Measurements from ENCODE around the gene PCDHB11. TPM values are rescaled to one million over a fixed set of nuclear protein-coding genes. Genes with fewer than 3 reads are reported as not detected.
"Not testable (repeated sequence)": the region's sequence is repeated elsewhere in the genome, so short reads cannot be mapped to it uniquely, and the experiment has no call there.

The PCDHB11 gene
- total RNA-seq, 1 donor from 2014 or later, result 2.0 TPM

DNA sequence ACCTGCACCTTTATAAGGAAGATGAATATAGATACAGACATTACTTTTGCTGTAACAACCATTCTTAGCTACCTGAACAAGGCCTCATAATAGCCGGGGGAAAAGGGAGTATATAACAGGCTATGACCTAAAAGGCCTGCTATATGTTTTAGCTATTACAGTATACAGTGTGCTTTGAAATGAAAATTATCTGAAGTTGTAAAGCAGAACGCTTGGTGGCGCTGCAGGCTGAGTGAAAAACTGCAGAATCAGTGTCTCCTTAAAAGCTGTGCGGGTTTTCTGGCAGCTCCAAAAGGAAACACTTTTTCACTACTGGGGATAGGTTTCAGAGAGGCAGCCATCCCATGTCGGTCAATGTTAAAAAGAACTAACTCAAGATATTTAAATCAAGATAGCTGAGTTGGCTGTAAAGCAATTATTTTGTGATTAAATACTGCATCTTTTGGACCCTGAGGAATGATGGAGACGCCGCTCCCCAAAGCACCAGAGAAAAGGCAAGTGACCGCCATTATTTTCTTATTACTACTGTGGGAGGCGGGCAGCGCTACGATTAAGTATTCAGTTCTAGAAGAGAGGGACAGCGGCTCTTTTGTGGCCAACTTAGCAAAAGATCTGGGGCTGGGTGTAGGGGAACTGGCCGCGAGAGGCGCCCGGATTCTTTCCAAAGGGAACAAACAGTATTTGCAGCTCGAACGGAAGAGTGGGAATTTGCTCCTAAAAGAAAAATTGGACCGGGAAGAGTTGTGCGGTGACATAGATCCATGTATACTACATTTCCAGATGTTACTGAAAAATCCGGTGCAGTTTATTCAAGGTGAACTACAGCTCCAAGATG is 43.7 kb upstream of the PCDHB11 start:
- H3K9me3 ChIP-seq, result peaks cover 4% of the 10 kb centered on the region
- no peak for ATAC-seq

DNA sequence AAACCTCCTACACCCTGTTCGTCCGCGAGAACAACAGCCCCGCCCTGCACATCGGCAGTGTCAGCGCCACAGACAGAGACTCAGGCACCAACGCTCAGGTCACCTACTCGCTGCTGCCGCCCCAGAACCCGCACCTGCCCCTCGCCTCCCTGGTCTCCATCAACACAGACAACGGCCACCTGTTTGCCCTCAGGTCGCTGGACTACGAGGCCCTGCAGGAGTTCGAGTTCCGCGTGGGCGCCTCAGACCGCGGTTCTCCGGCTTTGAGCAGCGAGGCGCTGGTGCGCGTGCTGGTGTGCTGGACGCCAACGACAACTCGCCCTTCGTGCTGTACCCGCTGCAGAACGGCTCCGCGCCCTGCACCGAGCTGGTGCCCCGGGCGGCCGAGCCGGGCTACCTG is 42.1 kb upstream of the PCDHB11 start:
- H3K9me3 ChIP-seq; intact Hi-C loops (cut with DNase I); H3K36me3 ChIP-seq; ATAC-seq; H3K4me1 ChIP-seq; DNase-seq; H3K27me3 ChIP-seq; H3K27ac ChIP-seq; H3K4me3 ChIP-seq: not testable (repeated sequence)

More for the DNA sequence above, 43.7 kb upstream of the PCDHB11 start:
- TF ChIP-seq, protein P1, sequence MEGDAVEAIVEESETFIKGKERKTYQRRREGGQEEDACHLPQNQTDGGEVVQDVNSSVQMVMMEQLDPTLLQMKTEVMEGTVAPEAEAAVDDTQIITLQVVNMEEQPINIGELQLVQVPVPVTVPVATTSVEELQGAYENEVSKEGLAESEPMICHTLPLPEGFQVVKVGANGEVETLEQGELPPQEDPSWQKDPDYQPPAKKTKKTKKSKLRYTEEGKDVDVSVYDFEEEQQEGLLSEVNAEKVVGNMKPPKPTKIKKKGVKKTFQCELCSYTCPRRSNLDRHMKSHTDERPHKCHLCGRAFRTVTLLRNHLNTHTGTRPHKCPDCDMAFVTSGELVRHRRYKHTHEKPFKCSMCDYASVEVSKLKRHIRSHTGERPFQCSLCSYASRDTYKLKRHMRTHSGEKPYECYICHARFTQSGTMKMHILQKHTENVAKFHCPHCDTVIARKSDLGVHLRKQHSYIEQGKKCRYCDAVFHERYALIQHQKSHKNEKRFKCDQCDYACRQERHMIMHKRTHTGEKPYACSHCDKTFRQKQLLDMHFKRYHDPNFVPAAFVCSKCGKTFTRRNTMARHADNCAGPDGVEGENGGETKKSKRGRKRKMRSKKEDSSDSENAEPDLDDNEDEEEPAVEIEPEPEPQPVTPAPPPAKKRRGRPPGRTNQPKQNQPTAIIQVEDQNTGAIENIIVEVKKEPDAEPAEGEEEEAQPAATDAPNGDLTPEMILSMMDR (IDR thresholded peaks at IDR 0.05), result no peak
- Histone ChIP-seq H3K36me3 (no peaks in the 10 kb centered on the region), H3K4me1 (no peaks in the 10 kb centered on the region), H3K4me3 (no peak overlapping the region), H3K27me3 (peaks cover 7% of the 10 kb centered on the region), H3K27ac (no peak overlapping the region)
- no peak for DNase-seq
- intact Hi-C loops (cut with DNase I), result no loop called here

DNA sequence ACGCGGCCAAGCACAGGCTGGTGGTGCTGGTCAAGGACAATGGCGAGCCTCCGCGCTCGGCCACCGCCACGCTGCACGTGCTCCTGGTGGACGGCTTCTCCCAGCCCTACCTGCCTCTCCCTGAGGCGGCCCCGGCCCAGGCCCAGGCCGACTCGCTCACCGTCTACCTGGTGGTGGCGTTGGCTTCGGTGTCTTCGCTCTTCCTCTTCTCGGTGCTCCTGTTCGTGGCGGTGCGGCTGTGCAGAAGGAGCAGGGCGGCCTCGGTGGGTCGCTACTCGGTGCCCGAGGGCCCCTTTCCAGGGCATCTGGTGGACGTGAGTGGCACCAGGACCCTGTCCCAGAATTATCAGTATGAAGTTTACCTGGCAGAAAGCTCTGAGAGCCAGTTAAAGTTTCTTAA is 41.5 kb upstream of the PCDHB11 start:
- H3K4me1 ChIP-seq; H3K36me3 ChIP-seq; H3K4me3 ChIP-seq; H3K27ac ChIP-seq; ATAC-seq; H3K9me3 ChIP-seq; H3K27me3 ChIP-seq; DNase-seq; intact Hi-C loops (cut with DNase I): not testable (repeated sequence)

DNA sequence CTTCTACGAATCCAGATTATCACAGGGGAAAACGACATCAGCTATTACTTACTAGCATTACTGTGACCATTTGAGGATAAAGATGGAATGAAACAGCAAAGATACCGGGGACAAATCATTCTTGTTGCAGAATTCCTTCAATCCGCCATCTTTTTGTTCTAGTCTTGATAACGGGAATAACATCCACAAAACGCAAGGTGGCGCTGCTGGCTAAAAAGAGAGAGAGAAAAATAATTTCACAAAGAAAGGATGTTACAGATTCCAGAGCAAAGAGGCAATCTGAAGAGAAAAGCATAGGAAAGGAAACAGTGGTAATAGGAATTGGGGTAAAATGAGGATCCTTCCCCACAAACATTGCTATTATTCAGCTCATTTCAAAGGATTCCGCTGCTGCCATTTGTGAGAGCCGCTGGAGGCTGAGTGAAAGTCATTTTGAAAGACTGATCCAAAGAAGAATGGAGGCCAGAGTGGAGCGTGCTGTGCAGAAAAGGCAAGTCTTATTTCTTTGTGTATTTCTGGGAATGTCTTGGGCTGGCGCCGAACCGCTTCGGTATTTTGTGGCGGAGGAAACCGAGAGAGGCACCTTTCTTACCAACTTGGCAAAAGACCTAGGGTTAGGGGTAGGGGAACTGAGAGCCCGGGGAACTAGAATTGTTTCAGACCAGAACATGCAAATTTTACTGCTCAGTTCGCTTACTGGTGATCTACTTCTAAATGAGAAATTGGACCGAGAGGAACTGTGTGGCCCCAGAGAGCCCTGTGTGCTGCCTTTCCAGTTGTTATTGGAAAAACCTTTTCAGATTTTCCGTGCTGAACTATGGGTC is 26.8 kb upstream of the PCDHB11 start, which contains the start of gene PCDHB7:
Gene PCDHB7, plus strand, starts transcription at position 264 of the 824 bp plus-strand sequence. Its CDS starts 192 bp downstream, at position 456.
- Histone ChIP-seq H3K36me3 (no peaks in the 10 kb centered on the region), H3K27ac (no peak within 1 kb of the TSS), H3K4me1 (no peaks in the 10 kb centered on the region), H3K4me3 (peak within 1 kb of the TSS; percentile 26), H3K27me3 (peaks cover 20% of the 10 kb centered on the region), H3K9me3 (peaks cover 7% of the 10 kb centered on the region)
- ATAC-seq (no peak), DNase-seq (no peak)
- intact Hi-C loops (cut with DNase I), result no loop called here
- TF ChIP-seq, protein P1 (IDR thresholded peaks at IDR 0.05), result peak; percentile 52

DNA sequence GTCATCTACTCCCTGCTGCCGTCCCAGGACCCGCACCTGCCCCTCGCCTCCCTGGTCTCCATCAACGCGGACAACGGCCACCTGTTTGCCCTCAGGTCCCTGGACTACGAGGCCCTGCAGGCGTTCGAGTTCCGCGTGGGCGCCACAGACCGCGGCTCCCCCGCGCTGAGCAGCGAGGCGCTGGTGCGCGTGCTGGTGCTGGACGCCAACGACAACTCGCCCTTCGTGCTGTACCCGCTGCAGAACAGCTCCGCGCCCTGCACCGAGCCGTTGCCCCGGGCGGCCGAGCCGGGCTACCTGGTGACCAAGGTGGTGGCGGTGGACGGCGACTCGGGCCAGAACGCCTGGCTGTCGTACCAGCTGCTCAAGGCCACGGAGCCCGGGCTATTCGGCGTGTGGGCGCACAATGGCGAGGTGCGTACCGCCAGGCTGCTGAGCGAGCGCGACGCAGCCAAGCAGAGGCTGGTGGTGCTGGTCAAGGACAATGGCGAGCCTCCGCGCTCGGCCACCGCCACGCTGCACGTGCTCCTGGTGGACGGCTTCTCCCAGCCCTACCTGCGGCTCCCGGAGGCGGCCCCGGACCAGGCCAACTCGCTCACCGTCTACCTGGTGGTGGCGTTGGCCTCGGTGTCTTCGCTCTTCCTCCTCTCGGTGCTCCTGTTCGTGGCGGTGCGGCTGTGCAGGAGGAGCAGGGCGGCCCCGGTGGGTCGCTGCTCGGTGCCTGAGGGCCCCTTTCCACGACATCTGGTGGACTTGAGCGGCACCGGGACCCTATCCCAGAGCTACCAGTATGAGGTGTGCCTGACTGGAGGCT is 24.9 kb upstream of the PCDHB11 start:
- intact Hi-C loops (cut with DNase I), result not testable (repeated sequence)

DNA sequence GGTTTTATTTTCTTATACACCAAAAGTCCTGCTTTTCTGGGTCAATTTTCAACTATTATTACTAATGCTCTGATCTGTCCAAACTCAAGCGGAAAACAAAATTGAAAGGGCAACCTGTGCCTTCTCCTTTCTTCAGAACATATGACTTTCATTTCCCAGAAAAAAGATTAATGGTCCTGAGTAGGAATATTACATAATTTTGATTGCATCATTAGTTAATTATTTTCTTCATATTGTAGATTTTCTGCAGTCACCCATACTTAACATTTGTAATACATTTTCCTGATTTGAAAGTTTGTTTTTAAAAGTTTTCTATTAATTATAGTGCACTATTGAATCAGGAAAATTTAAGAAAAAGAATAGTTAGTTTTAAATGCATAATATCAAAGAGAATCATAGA is 23.5 kb upstream of the PCDHB11 start:
- intact Hi-C loops (cut with DNase I), result no loop called here

More for the DNA sequence above, 24.9 kb upstream of the PCDHB11 start:
- not testable (repeated sequence) for ATAC-seq, H3K4me3 ChIP-seq, H3K27ac ChIP-seq, DNase-seq, H3K9me3 ChIP-seq, H3K4me1 ChIP-seq, H3K36me3 ChIP-seq
- peaks cover 14% of the 10 kb centered on the region for H3K27me3 ChIP-seq

DNA sequence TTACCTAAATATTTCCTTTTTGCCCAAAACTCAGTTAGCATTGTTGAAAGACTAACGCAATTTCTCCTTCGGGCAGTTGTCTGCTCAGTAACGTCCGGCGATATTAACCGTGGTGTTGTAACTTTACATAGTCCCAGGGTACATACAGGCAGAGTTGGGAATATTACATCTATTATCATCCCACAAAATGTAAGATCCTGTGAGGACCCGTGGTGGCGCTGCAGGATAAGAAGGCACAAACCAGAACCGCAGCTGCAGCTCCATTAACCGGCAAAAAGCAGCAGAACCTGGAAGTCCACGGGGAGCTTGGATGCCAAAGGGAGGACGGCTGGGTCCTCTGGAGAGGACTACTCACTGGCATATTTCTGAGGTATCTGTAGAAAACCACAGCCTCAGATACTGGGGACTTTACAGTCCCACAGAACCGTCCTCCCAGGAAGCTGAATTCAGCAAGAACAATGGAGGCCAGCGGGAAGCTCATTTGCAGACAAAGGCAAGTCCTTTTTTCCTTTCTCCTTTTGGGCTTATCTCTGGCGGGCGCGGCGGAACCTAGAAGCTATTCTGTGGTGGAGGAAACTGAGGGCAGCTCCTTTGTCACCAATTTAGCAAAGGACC is 21.7 kb upstream of the PCDHB11 start, which contains the start of gene PCDHB8:
Gene PCDHB8, plus strand, starts transcription at position 214 of the 615 bp plus-strand sequence. Its CDS starts 245 bp downstream, at position 459.
- H3K36me3 ChIP-seq; H3K4me1 ChIP-seq; H3K27ac ChIP-seq; DNase-seq; H3K4me3 ChIP-seq; intact Hi-C loops (cut with DNase I); H3K9me3 ChIP-seq: not testable (repeated sequence)
- peaks cover 14% of the 10 kb centered on the region for H3K27me3 ChIP-seq
- peak; percentile 67 for ATAC-seq

More for the DNA sequence above, 23.5 kb upstream of the PCDHB11 start:
- H3K36me3 ChIP-seq, result no peaks in the 10 kb centered on the region
- no peak overlapping the region for H3K27ac ChIP-seq
- peaks cover 14% of the 10 kb centered on the region for H3K27me3 ChIP-seq
- H3K9me3 ChIP-seq, result peaks cover 7% of the 10 kb centered on the region
- TF ChIP-seq, protein P1 (IDR thresholded peaks at IDR 0.05), result no peak
- no peak for ATAC-seq
- H3K4me1 ChIP-seq, result no peaks in the 10 kb centered on the region
- DNase-seq, result no peak
- no peak overlapping the region for H3K4me3 ChIP-seq

DNA sequence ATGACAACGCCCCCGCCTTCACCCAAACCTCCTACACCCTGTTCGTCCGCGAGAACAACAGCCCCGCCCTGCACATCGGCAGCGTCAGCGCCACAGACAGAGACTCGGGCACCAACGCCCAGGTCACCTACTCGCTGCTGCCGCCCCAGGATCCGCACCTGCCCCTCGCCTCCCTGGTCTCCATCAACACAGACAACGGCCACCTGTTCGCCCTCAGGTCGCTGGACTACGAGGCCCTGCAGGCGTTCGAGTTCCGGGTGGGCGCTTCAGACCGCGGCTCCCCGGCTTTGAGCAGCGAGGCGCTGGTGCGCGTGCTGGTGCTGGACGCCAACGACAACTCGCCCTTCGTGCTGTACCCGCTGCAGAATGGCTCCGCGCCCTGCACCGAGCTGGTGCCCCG is 20.1 kb upstream of the PCDHB11 start:
- DNase-seq; H3K36me3 ChIP-seq; H3K27ac ChIP-seq; H3K9me3 ChIP-seq; ATAC-seq; H3K4me3 ChIP-seq; intact Hi-C loops (cut with DNase I); H3K4me1 ChIP-seq: not testable (repeated sequence)
- peaks cover 14% of the 10 kb centered on the region for H3K27me3 ChIP-seq

DNA sequence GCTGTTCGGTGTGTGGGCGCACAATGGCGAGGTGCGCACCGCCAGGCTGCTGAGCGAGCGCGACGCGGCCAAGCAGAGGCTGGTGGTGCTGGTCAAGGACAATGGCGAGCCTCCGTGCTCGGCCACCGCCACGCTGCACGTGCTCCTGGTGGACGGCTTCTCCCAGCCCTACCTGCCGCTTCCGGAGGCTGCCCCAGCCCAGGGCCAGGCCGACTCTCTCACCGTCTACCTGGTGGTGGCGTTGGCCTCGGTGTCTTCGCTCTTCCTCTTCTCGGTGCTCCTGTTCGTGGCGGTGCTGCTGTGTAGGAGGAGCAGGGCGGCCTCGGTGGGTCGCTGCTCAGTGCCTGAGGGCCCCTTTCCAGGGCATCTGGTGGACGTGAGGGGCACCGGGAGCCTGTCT is 19.6 kb upstream of the PCDHB11 start:
- H3K36me3 ChIP-seq; DNase-seq; ATAC-seq; H3K9me3 ChIP-seq; H3K4me1 ChIP-seq; intact Hi-C loops (cut with DNase I); H3K27ac ChIP-seq; H3K4me3 ChIP-seq: not testable (repeated sequence)
- peaks cover 14% of the 10 kb centered on the region for H3K27me3 ChIP-seq
